A549 (cell line): Measurements from ENCODE around the gene NR4A2.

Experiments used
- CTCF ChIP-seq: fragments of >200 bp; sonication (Bioruptor Twin); formaldehyde crosslinking; IDR thresholded peaks from 3 replicates; pipeline ENCODE4 v1.5.1; 2016
- EP300 ChIP-seq, 2 experiments: fragments of >200 bp; sonication (Bioruptor Twin); formaldehyde crosslinking; IDR thresholded peaks; 2 replicates in 1 of 2; 3 replicates in 1 of 2; pipeline ENCODE4 v1.6.1; 2016 to 2017
- MAFK ChIP-seq: fragments of 450-650 bp; IDR thresholded peaks from 2 replicates; pipeline ENCODE4 v1.6.1; 2014; ENCODE audit not compliant: partially characterized antibody
- MAZ ChIP-seq: fragments of 150-350 bp; IDR thresholded peaks from 2 replicates; pipeline ENCODE4 v1.6.1; 2014; ENCODE audit warnings: antibody characterized with exemption, low read depth, low read length, borderline replicate concordance
- MYC ChIP-seq: IDR thresholded peaks from 2 replicates; pipeline ENCODE4 v1.6.1; 2012; ENCODE audit warnings: mild to moderate bottlenecking, inconsistent platforms, low read length, improper control_type of control experiment, borderline replicate concordance
- PBX3 ChIP-seq: IDR thresholded peaks from 2 replicates; pipeline ENCODE4 v1.6.1; 2012
- RCOR1 ChIP-seq: fragments of 150-350 bp; IDR thresholded peaks from 2 replicates; pipeline ENCODE4 v1.6.1; 2014; ENCODE audit warnings: antibody characterized with exemption, low read length, low read depth
- RNF2 ChIP-seq: fragments of 200-600 bp; sonication (generic); IDR thresholded peaks from 2 replicates; pipeline ENCODE4 v1.6.1; 2016; ENCODE audit warnings: low read depth, mild to moderate bottlenecking, antibody characterized with exemption, moderate library complexity, borderline replicate concordance
- TF ChIP-seq, protein P1 (sequence below): IDR thresholded peaks from 2 replicates; pipeline ENCODE4 v1.6.1; 2012; ENCODE audit warnings: low read depth, borderline replicate concordance

DNA sequence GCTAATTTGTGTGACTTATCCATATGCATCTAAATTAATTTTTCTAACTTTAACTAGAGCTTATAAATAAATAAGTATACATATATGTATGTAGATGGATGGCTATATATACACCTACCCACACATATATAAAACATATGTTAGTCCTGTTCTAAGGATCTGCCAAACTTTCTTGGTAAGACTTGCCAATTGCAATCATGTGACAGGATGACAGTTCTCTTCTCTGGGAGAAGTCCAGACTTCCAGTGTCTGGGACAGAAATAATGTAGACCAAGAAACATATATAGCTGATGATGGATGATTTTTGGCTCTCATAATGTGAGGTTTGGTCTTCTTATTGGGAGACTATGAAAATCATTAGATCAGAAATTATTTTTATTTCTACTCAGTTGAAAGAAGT lies 30.6 kb upstream of the NR4A2 start:
- no peak for TF ChIP-seq RCOR1
- TF ChIP-seq MYC, result no peak
- no peak for TF ChIP-seq MAZ
- TF ChIP-seq CTCF, result no peak
- no peak for TF ChIP-seq RNF2
- TF ChIP-seq, protein P1, sequence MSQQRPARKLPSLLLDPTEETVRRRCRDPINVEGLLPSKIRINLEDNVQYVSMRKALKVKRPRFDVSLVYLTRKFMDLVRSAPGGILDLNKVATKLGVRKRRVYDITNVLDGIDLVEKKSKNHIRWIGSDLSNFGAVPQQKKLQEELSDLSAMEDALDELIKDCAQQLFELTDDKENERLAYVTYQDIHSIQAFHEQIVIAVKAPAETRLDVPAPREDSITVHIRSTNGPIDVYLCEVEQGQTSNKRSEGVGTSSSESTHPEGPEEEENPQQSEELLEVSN, result no peak
- TF ChIP-seq EP300 (IDR thresholded peaks at IDR 0.05), result no peak
- TF ChIP-seq PBX3, result no peak
- no peak for TF ChIP-seq MAFK
